Thyroid gland (tissue), 4 donors: ENCODE data around the gene UBE2E3.

Source experiments
- POLR2A ChIP-seq, 2 donors: fragments of 450-650 bp; IDR thresholded peaks; one replicate each; pipeline ENCODE4 v1.6.1; 2017; ENCODE audit warnings: antibody characterized with exemption in 2 of 2, mild to moderate bottlenecking in 2 of 2, moderate library complexity in 1 of 2
- TF ChIP-seq, protein P1 (sequence below), 6 experiments: fragments of 200-600 bp in 3 of 6; fragments of 450-650 bp in 3 of 6; sonication (generic) in 3 of 6; IDR thresholded peaks; one replicate each; pipeline ENCODE4 v1.5.1; 2016 to 2019; ENCODE audit warnings: antibody characterized with exemption in 6 of 6, mild to moderate bottlenecking in 2 of 6, inconsistent platforms in 1 of 6, moderate library complexity in 1 of 6

GRCh38 chr2:180990337-180990736, 9.9 kb downstream of the UBE2E3 start:
- TF ChIP-seq, protein P1, sequence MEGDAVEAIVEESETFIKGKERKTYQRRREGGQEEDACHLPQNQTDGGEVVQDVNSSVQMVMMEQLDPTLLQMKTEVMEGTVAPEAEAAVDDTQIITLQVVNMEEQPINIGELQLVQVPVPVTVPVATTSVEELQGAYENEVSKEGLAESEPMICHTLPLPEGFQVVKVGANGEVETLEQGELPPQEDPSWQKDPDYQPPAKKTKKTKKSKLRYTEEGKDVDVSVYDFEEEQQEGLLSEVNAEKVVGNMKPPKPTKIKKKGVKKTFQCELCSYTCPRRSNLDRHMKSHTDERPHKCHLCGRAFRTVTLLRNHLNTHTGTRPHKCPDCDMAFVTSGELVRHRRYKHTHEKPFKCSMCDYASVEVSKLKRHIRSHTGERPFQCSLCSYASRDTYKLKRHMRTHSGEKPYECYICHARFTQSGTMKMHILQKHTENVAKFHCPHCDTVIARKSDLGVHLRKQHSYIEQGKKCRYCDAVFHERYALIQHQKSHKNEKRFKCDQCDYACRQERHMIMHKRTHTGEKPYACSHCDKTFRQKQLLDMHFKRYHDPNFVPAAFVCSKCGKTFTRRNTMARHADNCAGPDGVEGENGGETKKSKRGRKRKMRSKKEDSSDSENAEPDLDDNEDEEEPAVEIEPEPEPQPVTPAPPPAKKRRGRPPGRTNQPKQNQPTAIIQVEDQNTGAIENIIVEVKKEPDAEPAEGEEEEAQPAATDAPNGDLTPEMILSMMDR (IDR thresholded peaks at IDR 0.05), result no peak
- TF ChIP-seq POLR2A (IDR thresholded peaks at IDR 0.05), result no peak
